ENCODE measurements around the gene PDZRN3.

The PDZRN3 gene

DNA sequence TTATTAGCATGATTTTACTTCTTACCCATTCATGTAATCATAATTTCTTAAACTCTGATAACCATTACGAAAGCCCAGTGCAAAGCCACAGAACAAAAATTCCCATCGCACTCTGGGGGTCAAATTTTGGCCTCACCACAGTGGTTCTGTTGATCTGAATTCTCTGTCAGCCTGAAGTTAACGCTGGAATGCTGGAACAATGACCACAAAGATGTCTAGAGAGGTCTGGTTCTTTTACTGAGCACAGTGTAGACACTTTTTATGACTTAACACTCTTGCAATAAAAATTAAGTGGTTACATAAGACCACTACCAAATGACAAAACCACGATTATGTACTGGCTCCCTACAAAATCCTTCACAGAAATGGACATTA lies 94.7 kb downstream of the PDZRN3 start:
- FAIRE-seq, result no peak

GRCh38 chr3:73529308-73530021 lies 95.3 kb downstream of the PDZRN3 start:
- FAIRE-seq, result no peak
- DNase-seq (ENCODE audit: insufficient read length, low spot score), result no peak

More for the DNA sequence above, 94.7 kb downstream of the PDZRN3 start:
- DNase-seq (ENCODE audit: insufficient read length, low spot score), result no peak

DNA sequence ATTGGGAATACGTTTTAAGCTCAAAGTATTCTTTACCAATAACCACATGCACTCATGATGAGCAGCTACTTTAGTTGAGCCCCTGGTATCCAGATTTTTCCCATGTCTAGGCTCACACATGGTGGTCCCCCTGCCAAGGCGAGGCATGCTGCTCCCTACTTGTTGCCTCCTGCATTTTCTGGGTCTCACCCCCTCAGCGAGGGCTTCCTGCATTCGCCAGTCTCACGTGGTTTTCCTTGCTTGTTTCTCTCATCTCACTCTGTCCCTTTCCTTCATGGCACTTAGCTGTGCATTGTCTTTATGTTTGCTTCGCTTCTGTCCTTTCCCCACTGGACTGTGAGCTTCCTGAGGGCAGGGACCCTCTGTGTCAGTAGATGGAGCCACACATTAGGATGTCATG lies 99.2 kb downstream of the PDZRN3 start:
- DNase-seq (ENCODE audit: insufficient read length, low spot score), result no peak
- FAIRE-seq, result no peak

DNA sequence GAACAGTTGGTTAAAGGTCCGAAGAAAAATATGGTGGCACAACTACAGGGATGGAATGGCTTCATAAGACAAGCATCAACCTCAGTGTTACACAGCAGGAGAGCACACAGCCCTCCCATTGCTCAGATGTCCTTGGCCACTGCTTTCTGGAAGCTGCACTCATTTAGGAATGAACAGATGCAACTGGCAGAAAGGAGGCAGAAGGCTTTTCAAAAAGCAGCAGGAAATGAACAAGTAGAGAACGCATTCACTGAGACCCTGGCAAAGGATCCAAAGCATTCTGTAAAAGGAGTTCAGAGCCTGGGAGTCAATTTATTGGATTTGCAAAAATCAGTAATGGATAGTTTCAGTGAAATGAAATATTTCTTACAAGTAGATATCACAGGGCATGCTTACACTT lies 101.1 kb downstream of the PDZRN3 start:
- DNase-seq (ENCODE audit: insufficient read length, low spot score), result no peak
- FAIRE-seq, result no peak

DNA sequence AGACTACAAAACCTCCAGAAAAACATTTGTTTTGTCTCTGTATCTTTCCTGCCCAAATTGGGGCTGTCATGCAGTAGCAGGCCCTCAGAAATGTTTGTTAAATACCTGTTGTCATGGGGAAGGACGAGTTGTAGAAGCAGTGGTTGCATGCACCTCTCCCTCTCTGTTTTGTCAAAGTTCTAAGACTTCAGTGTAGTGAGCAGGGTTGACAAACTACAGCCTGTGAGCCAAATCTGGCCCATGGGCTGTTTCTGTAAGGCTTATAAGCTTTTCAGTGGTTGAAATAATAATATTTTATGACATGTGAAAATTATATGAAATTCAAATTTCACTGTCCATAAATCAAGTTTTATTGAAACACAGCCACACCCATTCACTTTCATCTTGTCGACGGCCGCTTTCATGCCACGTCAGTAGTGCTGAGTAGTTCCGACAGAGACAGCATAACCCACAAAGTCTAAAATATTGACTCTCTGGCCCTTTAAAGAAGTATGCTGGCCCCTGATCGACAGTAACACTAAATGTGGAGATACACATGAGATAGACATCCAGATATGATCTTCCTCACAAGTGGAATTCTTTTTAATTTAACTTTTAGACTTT lies 102.9 kb downstream of the PDZRN3 start:
- FAIRE-seq, result no peak
- DNase-seq (ENCODE audit: insufficient read length, low spot score), result no peak

DNA sequence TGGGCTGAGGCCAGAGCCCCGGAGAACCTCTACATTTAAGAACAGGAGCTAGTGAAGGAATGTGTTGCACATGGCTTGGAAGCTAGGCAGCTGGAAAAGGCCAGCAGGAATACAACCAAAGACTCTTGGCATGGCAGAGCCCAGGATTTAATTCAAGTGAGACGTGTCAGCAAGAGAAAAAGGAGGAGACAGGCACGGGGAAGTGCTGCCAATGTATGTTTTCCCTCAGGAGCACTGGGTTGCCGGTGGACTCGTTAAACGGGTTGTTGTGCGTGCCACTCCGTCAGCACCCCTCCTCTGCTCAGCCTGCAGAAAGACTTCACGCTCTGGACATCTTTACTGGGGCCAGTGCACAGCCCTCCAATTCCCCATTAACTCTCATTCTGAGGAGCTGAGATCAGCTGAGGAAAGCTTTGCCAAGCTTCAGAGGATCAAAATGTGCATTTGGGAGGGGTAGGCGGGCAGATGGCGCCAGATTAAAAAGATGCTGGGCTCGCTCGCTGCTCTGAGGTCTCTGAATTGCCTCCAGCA lies 103.7 kb downstream of the PDZRN3 start:
- FAIRE-seq (no peak), DNase-seq (ENCODE audit: insufficient read length, low spot score) (no peak)

DNA sequence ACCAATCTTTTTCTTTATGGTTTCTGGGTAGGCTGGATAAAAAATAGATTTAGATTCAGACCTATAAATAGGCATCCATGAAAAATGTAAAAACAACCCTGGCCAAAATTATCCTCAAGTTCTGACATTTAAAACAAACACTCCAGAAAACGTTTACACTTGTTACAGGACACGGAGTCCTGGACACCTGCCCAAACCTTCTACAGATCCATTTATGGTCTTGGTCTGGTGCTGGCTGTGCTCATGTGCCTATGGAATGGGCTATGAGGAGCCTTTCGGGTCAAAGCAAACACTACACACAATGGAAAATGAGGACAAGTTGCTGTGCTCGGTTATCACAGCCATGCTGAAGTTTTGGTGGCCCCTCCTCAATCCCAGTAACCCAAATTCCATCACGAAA lies 108.1 kb downstream of the PDZRN3 start:
- FAIRE-seq, result no peak
- no peak for DNase-seq (ENCODE audit: insufficient read length, low spot score)

GRCh38 chr3:73513260-73513659 lies 111.5 kb downstream of the PDZRN3 start:
- DNase-seq (ENCODE audit: insufficient read length, low spot score), result no peak
- FAIRE-seq, result no peak

DNA sequence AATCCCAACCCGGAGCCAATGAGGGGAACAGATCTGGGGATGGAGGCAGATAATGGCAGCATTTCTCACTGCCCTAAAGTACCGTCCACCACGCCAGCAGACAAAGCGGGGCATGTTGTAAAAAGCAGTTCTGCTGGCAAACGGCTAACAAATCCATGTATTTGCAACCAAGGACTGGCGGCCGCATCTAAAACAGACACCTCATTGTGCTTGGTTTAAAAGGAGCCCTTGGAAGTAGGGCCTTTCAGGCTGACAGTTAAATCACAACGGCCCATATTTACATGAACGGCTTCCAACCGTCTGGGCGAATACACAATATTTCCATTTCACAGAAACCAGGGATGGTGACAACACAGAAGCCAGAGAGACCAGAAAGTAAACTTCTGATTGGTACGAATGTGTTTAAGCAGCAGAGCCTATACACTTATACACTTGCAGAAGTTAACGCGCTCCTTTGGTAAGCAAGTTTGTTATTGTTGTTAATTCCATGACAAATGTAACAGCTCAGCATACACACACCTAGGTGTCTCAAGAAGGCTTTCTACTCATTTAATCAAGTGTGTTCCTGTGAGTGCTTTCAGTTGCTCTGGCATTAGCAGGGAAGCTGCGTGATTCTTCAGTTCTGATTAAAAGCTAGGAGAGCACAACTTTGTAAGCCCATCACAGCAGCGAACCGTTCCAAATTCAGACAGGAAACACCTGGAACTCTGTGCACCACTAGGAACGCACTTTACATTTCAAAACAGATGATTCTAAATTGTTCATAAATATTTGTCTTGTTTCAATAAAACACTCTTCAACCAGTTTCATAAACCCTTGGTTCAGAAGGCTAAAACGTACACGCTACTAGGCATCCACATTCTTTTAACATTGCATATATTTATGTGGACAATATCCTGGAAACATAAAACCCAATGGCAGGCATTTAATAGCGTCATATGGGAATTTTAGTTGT lies 112.9 kb downstream of the PDZRN3 start:
- DNase-seq (ENCODE audit: insufficient read length, low spot score) (no peak), FAIRE-seq (no peak)

DNA sequence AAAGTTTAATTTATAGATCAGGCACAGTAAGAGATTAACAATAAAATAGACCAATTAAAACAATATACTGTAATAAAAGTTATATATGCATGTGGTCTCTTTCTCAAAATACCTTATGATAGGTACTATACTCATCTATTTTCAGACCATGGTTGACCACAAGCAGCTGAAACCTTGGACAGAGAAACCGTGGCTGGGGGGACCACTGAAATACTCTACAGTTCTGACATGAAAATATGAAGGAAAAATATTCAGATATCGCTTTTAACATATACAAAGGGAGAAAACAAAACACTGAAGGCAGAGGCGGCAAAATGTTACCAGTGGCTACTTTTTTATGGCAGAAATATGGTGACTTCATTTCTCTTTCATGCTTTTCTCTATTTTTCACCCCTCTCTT lies 114.0 kb downstream of the PDZRN3 start:
- FAIRE-seq (no peak), DNase-seq (ENCODE audit: insufficient read length, low spot score) (no peak)

DNA sequence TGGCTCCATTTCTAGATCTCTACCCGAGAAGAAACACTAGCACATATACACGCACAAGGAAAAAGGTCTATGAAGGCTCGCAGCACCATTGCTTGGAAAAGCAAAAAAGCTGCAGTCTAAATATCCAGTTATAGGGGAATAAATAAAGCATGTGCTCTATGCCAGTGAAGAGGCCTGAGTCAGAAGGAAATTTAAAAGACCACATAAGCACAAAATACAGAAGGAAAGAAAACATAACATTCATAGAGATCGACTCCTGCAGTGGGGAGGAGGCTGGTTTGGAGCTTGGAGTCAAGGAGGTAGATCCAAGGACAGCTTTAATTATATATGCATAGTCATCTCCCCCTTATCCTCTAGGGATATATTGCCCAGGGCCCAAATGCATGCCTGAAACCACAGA lies 114.4 kb downstream of the PDZRN3 start:
- DNase-seq (ENCODE audit: insufficient read length, low spot score) (no peak), FAIRE-seq (no peak)

GRCh38 chr3:73509816-73510215 lies 114.9 kb downstream of the PDZRN3 start:
- FAIRE-seq (no peak), DNase-seq (ENCODE audit: insufficient read length, low spot score) (no peak)

DNA sequence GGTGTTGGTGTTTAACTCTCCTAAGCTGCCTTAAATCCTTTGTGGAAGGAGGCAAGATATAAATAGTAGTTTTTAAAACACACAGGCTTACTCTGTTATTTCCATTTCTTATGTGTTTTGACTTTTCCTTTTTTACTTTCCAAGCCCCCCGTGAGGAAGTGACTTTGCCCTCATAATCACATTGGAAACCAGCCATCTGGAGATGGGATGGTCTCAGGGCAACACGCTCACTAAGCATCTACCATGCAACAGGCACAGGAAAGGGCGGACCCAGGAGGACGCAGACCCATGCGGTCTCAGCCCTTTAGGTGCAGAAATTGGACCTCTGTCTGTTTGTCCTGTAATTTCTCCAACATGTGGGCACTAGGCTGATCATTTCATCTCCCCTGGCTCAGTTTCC lies 115.7 kb downstream of the PDZRN3 start:
- FAIRE-seq (no peak), DNase-seq (ENCODE audit: insufficient read length, low spot score) (no peak)

GRCh38 chr3:73508330-73508954 lies 116.3 kb downstream of the PDZRN3 start:
- DNase-seq (ENCODE audit: insufficient read length, low spot score), result peak; percentile 17
- no peak for FAIRE-seq

DNA sequence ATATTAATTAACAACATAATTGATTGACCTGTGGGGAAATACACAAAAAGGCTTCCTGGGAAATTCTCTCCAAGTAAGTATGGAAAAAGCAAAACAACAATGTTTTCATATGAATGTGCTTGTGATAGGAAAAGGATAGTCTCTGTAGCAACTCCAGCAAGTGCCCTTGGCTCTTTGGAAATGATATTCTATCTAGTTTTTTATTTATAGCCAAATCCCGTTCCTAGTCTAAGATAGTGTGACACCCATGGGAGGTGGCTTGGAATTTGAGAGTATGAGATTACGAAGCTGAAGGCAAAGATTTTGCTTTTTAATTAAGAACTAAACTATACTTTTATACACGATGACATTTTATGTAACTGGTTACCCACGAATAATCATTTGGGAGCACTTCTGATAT lies 119.9 kb downstream of the PDZRN3 start:
- no peak for FAIRE-seq
- DNase-seq (ENCODE audit: insufficient read length, low spot score), result no peak

- no peak for FAIRE-seq
- DNase-seq (ENCODE audit: insufficient read length, low spot score), result no peak
Observed at GRCh38 chr3:73504239-73504638, 120.5 kb downstream of the PDZRN3 start.

GRCh38 chr3:73503781-73504180 lies 121.0 kb downstream of the PDZRN3 start:
- no peak for FAIRE-seq

GRCh38 chr3:73502609-73503583 lies 121.8 kb downstream of the PDZRN3 start:
- FAIRE-seq (no peak), DNase-seq (ENCODE audit: insufficient read length, low spot score) (peak; percentile 38)

More at GRCh38 chr3:73503781-73504180, 121.0 kb downstream of the PDZRN3 start:
- DNase-seq (ENCODE audit: insufficient read length, low spot score), result no peak

GRCh38 chr3:73500321-73500720 lies 124.4 kb downstream of the PDZRN3 start:
- DNase-seq (ENCODE audit: insufficient read length, low spot score), result no peak
- FAIRE-seq, result no peak

DNA sequence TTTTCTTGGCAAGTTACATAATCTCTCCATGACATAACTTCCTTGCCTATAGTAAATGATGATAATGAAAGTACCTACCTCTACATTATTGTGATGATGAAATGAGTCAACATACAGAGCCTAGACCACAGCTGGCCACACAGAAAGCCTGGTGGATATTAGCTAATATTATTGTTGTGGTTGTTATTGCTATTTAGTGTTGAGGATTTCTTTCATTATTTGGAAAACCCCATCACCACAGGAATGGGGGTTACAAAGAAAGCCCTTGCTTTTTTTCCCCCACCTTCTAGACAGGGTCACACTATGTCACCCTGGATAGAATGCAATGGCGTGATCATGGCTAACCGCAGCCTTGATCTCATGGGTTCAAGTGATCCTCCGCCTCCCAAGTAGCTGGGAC lies 125.0 kb downstream of the PDZRN3 start:
- DNase-seq (ENCODE audit: insufficient read length, low spot score), result no peak
- no peak for FAIRE-seq
